Measurements from ENCODE around the gene NDUFA8. TPM values are rescaled to one million over a fixed set of nuclear protein-coding genes. Genes with fewer than 3 reads are reported as not detected.

Gene NDUFA8
- total and polyA plus RNA-seq, 2 donors (not counting 1 experiment from before 2014, with no cell fraction given), result 26.6 to 90.2 TPM

- H3K4me3 ChIP-seq (replicated peaks in 1 of 4; ENCODE audit: control extremely low read depth in 1 of 4, insufficient read depth in 1 of 4, low read depth in 3 of 4, low read length in 4 of 4), result no peak overlapping the region
- H3K9me3 ChIP-seq (ENCODE audit: control insufficient read depth, insufficient read depth, low read depth, low read length), result no peaks in the 10 kb centered on the region
- DNase-seq (ENCODE audit: low read depth in 2 of 2), result no peak
- H3K27me3 ChIP-seq (ENCODE audit: control insufficient read depth, insufficient read depth, low read length), result peaks cover 16% of the 10 kb centered on the region
- no peaks in the 10 kb centered on the region for H3K36me3 ChIP-seq (ENCODE audit: control insufficient read depth, insufficient read depth, low read length)
- H3K79me2 ChIP-seq (ENCODE audit: control insufficient read depth, insufficient read depth, low read length), result no peaks in the 10 kb centered on the region
- H2AFZ ChIP-seq (ENCODE audit: low read length), result no peak overlapping the region
- TF ChIP-seq CTCF (conservative IDR thresholded peaks at IDR 0.05 in 1 of 2, IDR thresholded peaks at IDR 0.05 in 1 of 2; ENCODE audit: low read depth in 1 of 2, low read length in 2 of 2) (no peak), EZH2 (IDR thresholded peaks at IDR 0.05; ENCODE audit: low read length, missing control alignments) (no peak)
- H4K20me1 ChIP-seq (ENCODE audit: control insufficient read depth, extremely low read depth, insufficient read depth, low read length), result no peaks in the 10 kb centered on the region
- H3K4me1 ChIP-seq (ENCODE audit: control insufficient read depth, extremely low read depth, insufficient read depth, low read length), result no peaks in the 10 kb centered on the region
- H3K9ac ChIP-seq (ENCODE audit: insufficient read depth, low read length), result no peak overlapping the region
- no peak overlapping the region for H3K4me2 ChIP-seq (ENCODE audit: extremely low read depth, insufficient read depth, low read length)
- H3K27ac ChIP-seq (ENCODE audit: insufficient read depth, low read length), result no peak overlapping the region
Measured at GRCh38 chr9:122116040-122116439, 43.5 kb downstream of the NDUFA8 start.

GRCh38 chr9:122115176-122116035, 44.2 kb downstream of the NDUFA8 start:
- TF ChIP-seq CTCF (conservative IDR thresholded peaks at IDR 0.05 in 1 of 2, IDR thresholded peaks at IDR 0.05 in 1 of 2; ENCODE audit: low read depth in 1 of 2, low read length in 2 of 2) (no peak), EZH2 (IDR thresholded peaks at IDR 0.05; ENCODE audit: low read length, missing control alignments) (no peak)
- Histone ChIP-seq H2AFZ (ENCODE audit: low read length) (no peak overlapping the region), H3K36me3 (ENCODE audit: control insufficient read depth, insufficient read depth, low read length) (no peaks in the 10 kb centered on the region), H3K9me3 (ENCODE audit: control insufficient read depth, insufficient read depth, low read depth, low read length) (no peaks in the 10 kb centered on the region), H3K79me2 (ENCODE audit: control insufficient read depth, insufficient read depth, low read length) (no peaks in the 10 kb centered on the region), H3K4me2 (ENCODE audit: extremely low read depth, insufficient read depth, low read length) (no peak overlapping the region), H3K27ac (ENCODE audit: insufficient read depth, low read length) (no peak overlapping the region), H3K9ac (ENCODE audit: insufficient read depth, low read length) (no peak overlapping the region), H4K20me1 (ENCODE audit: control insufficient read depth, extremely low read depth, insufficient read depth, low read length) (no peaks in the 10 kb centered on the region), H3K4me1 (ENCODE audit: control insufficient read depth, extremely low read depth, insufficient read depth, low read length) (no peaks in the 10 kb centered on the region), H3K27me3 (ENCODE audit: control insufficient read depth, insufficient read depth, low read length) (peaks cover 16% of the 10 kb centered on the region), H3K4me3 (replicated peaks in 1 of 4; ENCODE audit: control extremely low read depth in 1 of 4, insufficient read depth in 1 of 4, low read depth in 3 of 4, low read length in 4 of 4) (no peak overlapping the region)
- DNase-seq (ENCODE audit: low read depth in 2 of 2), result no peak

GRCh38 chr9:122113574-122113973, 46.0 kb downstream of the NDUFA8 start:
- no peaks in the 10 kb centered on the region for H3K4me1 ChIP-seq (ENCODE audit: control insufficient read depth, extremely low read depth, insufficient read depth, low read length)
- no peak overlapping the region for H3K4me3 ChIP-seq (replicated peaks in 1 of 4; ENCODE audit: control extremely low read depth in 1 of 4, insufficient read depth in 1 of 4, low read depth in 3 of 4, low read length in 4 of 4)
- H3K27ac ChIP-seq (ENCODE audit: insufficient read depth, low read length), result no peak overlapping the region
- H3K4me2 ChIP-seq (ENCODE audit: extremely low read depth, insufficient read depth, low read length), result no peak overlapping the region
- H3K9ac ChIP-seq (ENCODE audit: insufficient read depth, low read length), result no peak overlapping the region
- no peaks in the 10 kb centered on the region for H4K20me1 ChIP-seq (ENCODE audit: control insufficient read depth, extremely low read depth, insufficient read depth, low read length)
- TF ChIP-seq CTCF (conservative IDR thresholded peaks at IDR 0.05 in 1 of 2, IDR thresholded peaks at IDR 0.05 in 1 of 2; ENCODE audit: low read depth in 1 of 2, low read length in 2 of 2), result no peak
- no peak for TF ChIP-seq EZH2 (IDR thresholded peaks at IDR 0.05; ENCODE audit: low read length, missing control alignments)
- H3K79me2 ChIP-seq (ENCODE audit: control insufficient read depth, insufficient read depth, low read length), result no peaks in the 10 kb centered on the region
- H3K27me3 ChIP-seq (ENCODE audit: control insufficient read depth, insufficient read depth, low read length), result peaks cover 16% of the 10 kb centered on the region
- no peak for DNase-seq (ENCODE audit: low read depth in 2 of 2)
- H2AFZ ChIP-seq (ENCODE audit: low read length), result no peak overlapping the region
- no peaks in the 10 kb centered on the region for H3K9me3 ChIP-seq (ENCODE audit: control insufficient read depth, insufficient read depth, low read depth, low read length)
- no peaks in the 10 kb centered on the region for H3K36me3 ChIP-seq (ENCODE audit: control insufficient read depth, insufficient read depth, low read length)

All from fibroblast of lung (primary cell).